Muscle of leg (tissue), 11 donors: ENCODE data around the gene DEFB132. TPM values are rescaled to one million over a fixed set of nuclear protein-coding genes. Genes with fewer than 3 reads are reported as not detected.

ENCODE experiments used
- DNase-seq: peaks from one replicate; pipeline ENCODE4 v3.0.0; 2013
- H3K27ac ChIP-seq: one replicate; pipeline ENCODE4 v1.5.1; 2013; ENCODE audit warnings: mild to moderate bottlenecking, low read length, control low read depth
- H3K27me3 ChIP-seq: one replicate; pipeline ENCODE4 v1.6.1; 2013; ENCODE audit warnings: low read length; ENCODE audit not compliant: control insufficient read depth, insufficient read depth
- H3K36me3 ChIP-seq: one replicate; pipeline ENCODE4 v1.6.1; 2013; ENCODE audit warnings: low read length; ENCODE audit not compliant: control insufficient read depth, insufficient read depth
- H3K4me1 ChIP-seq: one replicate; pipeline ENCODE4 v1.6.1; 2013; ENCODE audit warnings: low read length; ENCODE audit not compliant: control insufficient read depth, insufficient read depth
- H3K4me3 ChIP-seq: one replicate; pipeline ENCODE4 v1.5.1; 2013; ENCODE audit warnings: low read length, control low read depth
- H3K9me3 ChIP-seq: replicated peaks from 2 replicates; pipeline ENCODE4 v1.6.1; 2013; ENCODE audit warnings: low read depth, low read length; ENCODE audit not compliant: control insufficient read depth
- WGBS: methylation state at CpG from one replicate; pipeline ENCODE4 v1.1.5; 2013; ENCODE audit warnings: missing lambda C conversion rate; ENCODE audit not compliant: insufficient coverage; 5-methylcytosine and 5-hydroxymethylcytosine counted together
- polyA plus RNA-seq, 8 donors: library from polyadenylated mRNA; unstranded; fragments of 120-200 nt; gene quantifications; one replicate each; pipeline versions ENCODE4 v1.2.1 to v1.2.3, GENCODE V29; 2013; ENCODE audit warnings: inconsistent platforms in 1 of 8, low replicate concordance in 1 of 8; ENCODE audit not compliant: insufficient read length in 8 of 8, insufficient read depth in 1 of 8
- total RNA-seq: library from RNA; stranded (reverse); fragments of 120-200 nt; gene quantifications from one replicate; pipeline ENCODE4 v1.2.4, GENCODE V29; 2013

The DEFB132 gene
- total and polyA plus RNA-seq, 9 donors, result not detected

DNA sequence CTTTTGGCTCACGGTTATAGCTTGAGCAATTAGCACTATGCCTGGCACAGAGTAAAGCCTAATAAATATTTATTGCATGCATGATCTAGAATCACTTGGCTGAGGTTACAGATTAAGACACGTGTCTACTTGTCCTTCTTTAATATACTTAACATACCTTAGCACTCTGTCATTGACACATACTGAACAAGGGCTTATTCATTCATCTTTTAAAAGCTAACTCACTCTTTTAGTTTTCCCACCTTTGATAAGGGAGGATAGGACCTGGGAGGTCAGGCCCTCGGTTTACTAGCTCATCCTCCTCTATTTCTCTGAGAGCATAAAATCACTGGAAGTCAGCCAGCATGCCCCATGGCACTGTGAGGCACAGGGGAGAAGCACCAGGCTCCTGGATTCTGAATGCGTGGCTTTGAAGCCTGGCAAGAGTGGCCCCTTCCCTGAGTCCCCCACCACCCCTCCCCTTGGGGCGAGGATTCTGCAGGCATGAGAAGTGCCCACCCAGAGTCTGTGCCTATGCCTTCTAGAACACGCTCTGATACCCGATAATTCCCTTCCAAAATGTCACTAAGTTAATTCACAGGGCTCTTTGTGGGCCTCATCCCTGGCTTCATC lies 51.0 kb downstream of the DEFB132 start:
- no peaks in the 10 kb centered on the region for H3K27me3 ChIP-seq
- no peaks in the 10 kb centered on the region for H3K9me3 ChIP-seq
- H3K27ac ChIP-seq, result peak overlapping the region; percentile 100
- no peak overlapping the region for H3K4me3 ChIP-seq
- H3K36me3 ChIP-seq, result no peaks in the 10 kb centered on the region
- peaks cover 24% of the 10 kb centered on the region for H3K4me1 ChIP-seq
- 79% methylated on average over 4 of the region's 7 CpGs for WGBS
- DNase-seq, result no peak

GRCh38 chr20:309306-309840 lies 51.8 kb downstream of the DEFB132 start:
- DNase-seq, result peak; percentile 81
- no peaks in the 10 kb centered on the region for H3K9me3 ChIP-seq

DNA sequence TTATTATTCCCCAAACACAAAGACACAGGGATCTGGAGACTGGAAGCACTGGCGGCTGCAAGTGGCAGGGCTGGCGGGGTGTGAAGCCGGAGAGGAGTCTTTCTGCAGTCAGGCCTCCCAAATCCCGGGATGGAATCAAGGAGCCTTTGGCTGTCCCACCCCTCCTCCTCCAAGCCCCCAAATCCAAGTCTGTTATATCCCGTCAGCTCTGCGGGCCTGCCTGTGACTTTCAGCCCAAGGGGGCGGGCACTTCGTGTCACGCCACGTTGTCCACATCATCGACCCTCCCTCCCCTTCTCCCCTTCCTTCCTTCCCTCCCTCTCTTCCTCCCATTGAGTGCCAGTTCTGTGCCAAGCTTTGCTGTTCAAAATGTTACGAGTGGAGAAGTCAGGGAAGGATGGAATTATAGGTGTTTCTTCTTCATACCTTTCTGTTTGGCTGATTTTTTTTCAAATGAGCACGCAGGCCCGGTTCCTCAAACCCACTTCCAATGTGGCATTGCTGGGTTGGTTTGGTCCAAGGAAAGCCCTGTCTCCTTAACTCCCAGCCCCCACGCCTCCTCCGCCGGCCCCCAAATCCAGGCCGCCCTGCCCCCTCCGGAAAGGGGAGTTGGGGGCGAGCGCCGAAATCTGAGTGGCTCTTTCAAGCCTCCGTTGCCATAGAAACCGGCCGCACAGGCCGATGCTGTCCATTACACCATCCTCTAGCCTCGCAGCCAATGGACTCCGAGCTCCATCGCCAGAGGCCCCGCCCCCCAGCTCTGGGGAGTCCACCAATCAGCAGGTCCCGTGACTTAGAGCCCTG lies 52.5 kb downstream of the DEFB132 start:
- peak overlapping the region; percentile 59 for H3K4me3 ChIP-seq
- peak overlapping the region; percentile 100 for H3K27ac ChIP-seq
- whole genome bisulfite sequencing, result under 1% methylated on average over 24 of the region's 31 CpGs
- peaks cover 24% of the 10 kb centered on the region for H3K4me1 ChIP-seq
- no peaks in the 10 kb centered on the region for H3K27me3 ChIP-seq
- peak; percentile 100 for DNase-seq
- no peaks in the 10 kb centered on the region for H3K9me3 ChIP-seq
- H3K36me3 ChIP-seq, result no peaks in the 10 kb centered on the region

More at GRCh38 chr20:309306-309840, 51.8 kb downstream of the DEFB132 start:
- Histone ChIP-seq H3K4me1 (peaks cover 24% of the 10 kb centered on the region), H3K27me3 (no peaks in the 10 kb centered on the region), H3K36me3 (no peaks in the 10 kb centered on the region), H3K4me3 (peak overlapping the region; percentile 59), H3K27ac (peak overlapping the region; percentile 100)
- 0% methylated on average over 2 of the region's 6 CpGs for WGBS

GRCh38 chr20:310645-311044 lies 53.1 kb downstream of the DEFB132 start:
- Histone ChIP-seq H3K36me3 (no peaks in the 10 kb centered on the region), H3K9me3 (no peaks in the 10 kb centered on the region), H3K27ac (peak overlapping the region; percentile 88), H3K27me3 (no peaks in the 10 kb centered on the region), H3K4me3 (peak overlapping the region; percentile 24), H3K4me1 (peaks cover 24% of the 10 kb centered on the region)
- no peak for DNase-seq
- no CpG with 5 or more reads among the region's 7 CpGs for WGBS

Other genes starting within 250 kb of the DEFB132 start
- not detected for gene DEFB125, start 170.1 kb upstream of the DEFB132 start, total RNA-seq
- not detected for gene DEFB125, start 170.1 kb upstream of the DEFB132 start, polyA plus RNA-seq
- not detected for gene DEFB126, start 115.1 kb upstream of the DEFB132 start, total RNA-seq
- not detected for gene DEFB126, start 115.1 kb upstream of the DEFB132 start, polyA plus RNA-seq
- gene DEFB127, start 100.3 kb upstream of the DEFB132 start, total RNA-seq, result not detected
- gene DEFB127, start 100.3 kb upstream of the DEFB132 start, polyA plus RNA-seq, result under 1 TPM in 1 of 8 donors, not detected in 7; 0.41 TPM
- gene DEFB128, start 68.0 kb upstream of the DEFB132 start, total RNA-seq, result not detected
- gene DEFB128, start 68.0 kb upstream of the DEFB132 start, polyA plus RNA-seq, result not detected
- not detected for gene DEFB129, start 30.5 kb upstream of the DEFB132 start, total RNA-seq
- not detected for gene DEFB129, start 30.5 kb upstream of the DEFB132 start, polyA plus RNA-seq
- 2.9 TPM for gene C20orf96, start 33.0 kb downstream of the DEFB132 start, total RNA-seq
- 10 to 100 TPM in 6 of 8 donors, 1 to 10 TPM in 2; 9.4 to 14.0 (median 12.4) TPM for gene C20orf96, start 33.0 kb downstream of the DEFB132 start, polyA plus RNA-seq
- gene ZCCHC3, start 39.8 kb downstream of the DEFB132 start, total RNA-seq, result 22.4 TPM
- 10 to 100 TPM; 29.2 to 41.4 (median 37.2) TPM for gene ZCCHC3, start 39.8 kb downstream of the DEFB132 start, polyA plus RNA-seq
- 5.9 TPM for gene SOX12, start 67.8 kb downstream of the DEFB132 start, total RNA-seq
- 10 to 100 TPM; 19.9 to 27.7 (median 25.3) TPM for gene SOX12, start 67.8 kb downstream of the DEFB132 start, polyA plus RNA-seq
- 12.4 TPM for gene NRSN2, start 89.4 kb downstream of the DEFB132 start, total RNA-seq
- 10 to 100 TPM; 28.3 to 33.6 (median 31.2) TPM for gene NRSN2, start 89.4 kb downstream of the DEFB132 start, polyA plus RNA-seq
- gene TRIB3, start 123.0 kb downstream of the DEFB132 start, total RNA-seq, result 3.5 TPM
- 1 to 10 TPM; 2.8 to 5.7 (median 4.0) TPM for gene TRIB3, start 123.0 kb downstream of the DEFB132 start, polyA plus RNA-seq
- 31.0 TPM for gene RBCK1, start 150.6 kb downstream of the DEFB132 start, total RNA-seq
- 10 to 100 TPM; 40.0 to 69.1 (median 54.8) TPM for gene RBCK1, start 150.6 kb downstream of the DEFB132 start, polyA plus RNA-seq
- gene TBC1D20, start 204.8 kb downstream of the DEFB132 start, total RNA-seq, result 23.6 TPM
- 10 to 100 TPM; 27.6 to 37.8 (median 30.0) TPM for gene TBC1D20, start 204.8 kb downstream of the DEFB132 start, polyA plus RNA-seq